Naive thymus-derived CD4-positive, alpha-beta T cell (primary cell): ENCODE data around the gene ACOX1. TPM values are rescaled to one million over a fixed set of nuclear protein-coding genes. Genes with fewer than 3 reads are reported as not detected.

Experiments
- ATAC-seq: fragments of 150-1000 bp; cut with Tn5 transposase; 2 replicates; pipeline ENCODE4 v1.10.0; 2021; ENCODE audit warnings: mild to moderate bottlenecking, moderate library complexity
- CTCF ChIA-PET: fragments of 350-600 bp; sonication (Branson Sonifier 250); formaldehyde crosslinking; loops from one replicate; lab custom pipeline; 2021; ENCODE audit warnings: antibody characterized with exemption; lab: Charles Lee
- POLR2A ChIA-PET: fragments of 350-600 bp; sonication (Branson Sonifier 250); formaldehyde crosslinking; loops from one replicate; lab custom pipeline; 2021; ENCODE audit warnings: antibody characterized with exemption, inconsistent platforms; lab: Charles Lee
- DNase-seq, 9 donors: peaks; one replicate each; pipeline versions ENCODE4 v3.0.0 to v3.0.0-alpha.2; 2020 to 2022; ENCODE audit warnings: mixed read lengths in 1 of 9
- H3K27ac ChIP-seq: one replicate; pipeline ENCODE4 v1.7.0; 2013; ENCODE audit warnings: mild to moderate bottlenecking, low read depth, low read length, moderate library complexity
- H3K27me3 ChIP-seq, 2 donors: one replicate each; pipeline ENCODE4 v1.7.0; 2013; ENCODE audit warnings: low read length in 2 of 2, mild to moderate bottlenecking in 2 of 2, moderate library complexity in 2 of 2; ENCODE audit not compliant: control insufficient read depth in 2 of 2, insufficient read depth in 2 of 2
- H3K36me3 ChIP-seq, 3 experiments: 1 replicate in 2 of 3; 2 replicates in 1 of 3; pipeline ENCODE4 v1.7.0; 2013; ENCODE audit warnings: low read length in 3 of 3, mild to moderate bottlenecking in 3 of 3, moderate library complexity in 1 of 3; ENCODE audit not compliant: insufficient read depth in 3 of 3, control insufficient read depth in 2 of 3
- H3K4me1 ChIP-seq, 2 donors: one replicate each; pipeline ENCODE4 v1.7.0; 2013; ENCODE audit warnings: low read length in 2 of 2, mild to moderate bottlenecking in 2 of 2, moderate library complexity in 1 of 2; ENCODE audit not compliant: control insufficient read depth in 2 of 2, insufficient read depth in 2 of 2
- H3K4me3 ChIP-seq: 2 replicates; pipeline ENCODE4 v1.7.0; 2013; ENCODE audit warnings: mild to moderate bottlenecking, low read length
- H3K9me3 ChIP-seq, 3 experiments: 1 replicate in 2 of 3; 2 replicates in 1 of 3; pipeline ENCODE4 v1.7.0; 2013; ENCODE audit warnings: low read length in 3 of 3; ENCODE audit not compliant: control insufficient read depth in 2 of 3
- H3K27ac Mint-ChIP-seq, 9 donors: one replicate each; pipeline ENCODE4 v1.8.0; 2020 to 2022; ENCODE audit warnings: mixed read lengths in 9 of 9, mild to moderate bottlenecking in 8 of 9, moderate library complexity in 5 of 9, inconsistent platforms in 2 of 9
- H3K27me3 Mint-ChIP-seq, 5 donors: one replicate each; pipeline ENCODE4 v1.8.0; 2021 to 2022; ENCODE audit warnings: mixed read lengths in 5 of 5, mild to moderate bottlenecking in 1 of 5
- H3K36me3 Mint-ChIP-seq, 5 donors: one replicate each; pipeline ENCODE4 v1.8.0; 2020 to 2022; ENCODE audit warnings: mixed read lengths in 5 of 5, mild to moderate bottlenecking in 3 of 5, inconsistent platforms in 1 of 5
- H3K4me1 Mint-ChIP-seq, 7 donors: one replicate each; pipeline ENCODE4 v1.8.0; 2020 to 2022; ENCODE audit warnings: mixed read lengths in 7 of 7, mild to moderate bottlenecking in 3 of 7, inconsistent platforms in 1 of 7
- H3K4me3 Mint-ChIP-seq, 10 donors: one replicate each; pipeline ENCODE4 v1.8.0; 2020 to 2022; ENCODE audit warnings: mild to moderate bottlenecking in 10 of 10, mixed read lengths in 10 of 10, moderate library complexity in 6 of 10, inconsistent platforms in 2 of 10
- H3K9me3 Mint-ChIP-seq, 11 donors: one replicate each; pipeline ENCODE4 v1.8.0; 2020 to 2022; ENCODE audit warnings: mixed read lengths in 11 of 11, mild to moderate bottlenecking in 4 of 11, inconsistent platforms in 1 of 11, moderate library complexity in 1 of 11
- intact Hi-C, 2 donors: fragments of 100-400 bp; cut with micrococcal nuclease; formaldehyde crosslinking; loops; one replicate each; pipeline ENCODE4 v1.15.1; 2023
- polyA plus RNA-seq, 2 donors: library from polyadenylated mRNA; unstranded; fragments of 300-500 nt; fragmentation: Illumina TruSeq; gene quantifications; one replicate each; pipeline ENCODE4 v1.2.3, GENCODE V29; 2021
- total RNA-seq, 6 experiments: library from RNA in 5 of 6; stranded (reverse) in 5 of 6; gene quantifications; 1 replicate in 5 of 6; 2 replicates in 1 of 6; pipeline ENCODE4 v1.2.3 and lab custom pipeline; 2021 to 2026

ACOX1 gene
- total and polyA plus RNA-seq, 7 experiments from 2014 or later = 12.5 to 35.0 (median 30.9) TPM

GRCh38 chr17:76022973-76023899 lies 44.3 kb upstream of the ACOX1 start:
- no peak overlapping the region for H3K4me3 Mint-ChIP-seq
- CTCF ChIA-PET = no interaction called here
- Histone ChIP-seq H3K27me3 (no peaks in the 10 kb centered on the region), H3K9me3 (no peaks in the 10 kb centered on the region), H3K4me1 (peaks cover 0 to under 1% of the 10 kb centered on the region in 2 donors), H3K27ac (no peak overlapping the region), H3K36me3 (no peaks in the 10 kb centered on the region), H3K4me3 (no peak overlapping the region)
- intact Hi-C loops = no loop called here
- POLR2A ChIA-PET = no interaction called here
- ATAC-seq (no peak), DNase-seq (no peak)
- H3K9me3 Mint-ChIP-seq = peaks cover 0 to 1% (median 0%) of the 10 kb centered on the region in 11 donors
- H3K27me3 Mint-ChIP-seq = peaks cover 0 to 3% (median 0%) of the 10 kb centered on the region in 5 donors
- no peaks in the 10 kb centered on the region for H3K36me3 Mint-ChIP-seq
- peak overlapping the region in 6 of 9 donors; percentile 25 to 84 (median 72) for H3K27ac Mint-ChIP-seq
- peaks cover 0 to 12% (median 6%) of the 10 kb centered on the region in 7 donors for H3K4me1 Mint-ChIP-seq

- DNase-seq = no peak
- Histone ChIP-seq H3K4me3 (no peak overlapping the region), H3K4me1 (no peaks in the 10 kb centered on the region), H3K27me3 (no peaks in the 10 kb centered on the region), H3K9me3 (no peaks in the 10 kb centered on the region), H3K27ac (no peak overlapping the region), H3K36me3 (no peaks in the 10 kb centered on the region)
- no peak for ATAC-seq
- peaks cover 0 to 3% (median 0%) of the 10 kb centered on the region in 5 donors for H3K27me3 Mint-ChIP-seq
- intact Hi-C loops = no loop called here
- H3K9me3 Mint-ChIP-seq = peaks cover 0 to 1% (median 0%) of the 10 kb centered on the region in 11 donors
- no peaks in the 10 kb centered on the region for H3K36me3 Mint-ChIP-seq
- ChIA-PET POLR2A (no interaction called here), CTCF (no interaction called here)
- peak overlapping the region in 2 of 9 donors; percentile 58 to 73 for H3K27ac Mint-ChIP-seq
- peaks cover 0 to 6% (median 4%) of the 10 kb centered on the region in 7 donors for H3K4me1 Mint-ChIP-seq
- H3K4me3 Mint-ChIP-seq = no peak overlapping the region
These were observed 43.3 kb upstream of the ACOX1 start for GRCh38 chr17:76022285-76022684.

- DNase-seq = no peak
- Histone ChIP-seq H3K36me3 (no peaks in the 10 kb centered on the region), H3K27ac (no peak overlapping the region), H3K27me3 (no peaks in the 10 kb centered on the region), H3K4me1 (no peaks in the 10 kb centered on the region), H3K4me3 (no peak overlapping the region), H3K9me3 (no peaks in the 10 kb centered on the region)
- POLR2A ChIA-PET = interaction anchor here (2.1 kb wide), 1 partner anchor 9 kb away, joined by 10 read pairs; no protein-coding TSS in a partner anchor
- Mint-ChIP-seq H3K4me1 (peaks cover 0 to 11% (median 4%) of the 10 kb centered on the region in 7 donors), H3K36me3 (no peaks in the 10 kb centered on the region), H3K9me3 (peaks cover 0 to 1% (median 0%) of the 10 kb centered on the region in 11 donors), H3K27me3 (peaks cover 0 to 3% (median 0%) of the 10 kb centered on the region in 5 donors), H3K27ac (peak overlapping the region in 6 of 9 donors; percentile 29 to 68 (median 46)), H3K4me3 (no peak overlapping the region)
- CTCF ChIA-PET = interaction anchor here (0.6 to 2.2 kb wide), 7 partner anchors 10 to 378 kb away, joined by 3 to 7 read pairs (median 4); partner anchors contain the start of gene CDK3
- no peak for ATAC-seq
- intact Hi-C loops = no loop called here
These were observed 41.0 kb upstream of the ACOX1 start for GRCh38 chr17:76019833-76020467.

GRCh38 chr17:76018801-76019200 lies 39.8 kb upstream of the ACOX1 start:
- H3K4me1 Mint-ChIP-seq = peaks cover 2 to 17% (median 10%) of the 10 kb centered on the region in 7 donors
- Histone ChIP-seq H3K9me3 (no peaks in the 10 kb centered on the region), H3K27ac (no peak overlapping the region), H3K4me3 (no peak overlapping the region), H3K4me1 (peaks cover 3 to 5% of the 10 kb centered on the region in 2 donors), H3K27me3 (no peaks in the 10 kb centered on the region), H3K36me3 (no peaks in the 10 kb centered on the region)
- H3K4me3 Mint-ChIP-seq = no peak overlapping the region
- peaks cover 0 to 3% (median 0%) of the 10 kb centered on the region in 5 donors for H3K27me3 Mint-ChIP-seq
- DNase-seq = no peak
- peaks cover 0 to 1% (median 0%) of the 10 kb centered on the region in 11 donors for H3K9me3 Mint-ChIP-seq
- ChIA-PET CTCF (interaction anchor here (0.6 to 1.4 kb wide), 5 partner anchors 12 to 37 kb away, joined by 3 to 4 read pairs (median 4); partner anchors contain the start of gene CDK3), POLR2A (no interaction called here)
- intact Hi-C loops = no loop called here
- ATAC-seq = no peak
- no peaks in the 10 kb centered on the region for H3K36me3 Mint-ChIP-seq
- H3K27ac Mint-ChIP-seq = no peak overlapping the region

- POLR2A ChIA-PET = interaction anchor here (1.3 kb wide), 1 partner anchor 11 kb away, joined by 3 read pairs; no protein-coding TSS in a partner anchor
- Histone ChIP-seq H3K27ac (no peak overlapping the region), H3K4me3 (no peak overlapping the region), H3K9me3 (no peaks in the 10 kb centered on the region), H3K4me1 (peaks cover 3 to 5% of the 10 kb centered on the region in 2 donors), H3K36me3 (no peaks in the 10 kb centered on the region), H3K27me3 (no peaks in the 10 kb centered on the region)
- CTCF ChIA-PET = interaction anchor here (1.1 to 1.4 kb wide), 2 partner anchors 31 to 261 kb away, joined by 4 read pairs; no protein-coding TSS in a partner anchor
- Mint-ChIP-seq H3K4me3 (no peak overlapping the region), H3K27me3 (peaks cover 0 to 3% (median 0%) of the 10 kb centered on the region in 5 donors), H3K4me1 (peaks cover 2 to 17% (median 10%) of the 10 kb centered on the region in 7 donors), H3K27ac (no peak overlapping the region), H3K36me3 (no peaks in the 10 kb centered on the region), H3K9me3 (peaks cover 0 to 1% (median 0%) of the 10 kb centered on the region in 11 donors)
- intact Hi-C loops = no loop called here
- ATAC-seq = no peak
- no peak for DNase-seq
These were observed 39.3 kb upstream of the ACOX1 start for GRCh38 chr17:76018340-76018680.
